Ishikawa (cell line): ENCODE measurements around the gene PTBP3.

Experiments used
- CEBPB ChIP-seq: IDR thresholded peaks from 2 replicates; pipeline ENCODE4 v1.6.1; 2012
- EP300 ChIP-seq: IDR thresholded peaks from 2 replicates; pipeline ENCODE4 v1.6.1; 2012; ENCODE audit warnings: borderline replicate concordance
- RAD21 ChIP-seq: IDR thresholded peaks from 2 replicates; pipeline ENCODE4 v1.6.1; 2012; ENCODE audit warnings: low read depth
- TEAD4 ChIP-seq: IDR thresholded peaks from 2 replicates; pipeline ENCODE4 v1.6.1; 2012
- TF ChIP-seq, protein P1 (sequence below): IDR thresholded peaks from 2 replicates; pipeline ENCODE4 v1.6.1; 2012
- TF ChIP-seq, protein P2 (sequence below): IDR thresholded peaks from 2 replicates; pipeline ENCODE4 v1.6.1; 2012
- TF ChIP-seq, protein P3 (sequence below): IDR thresholded peaks from 2 replicates; pipeline ENCODE4 v1.6.1; 2012; ENCODE audit warnings: low read depth, mild to moderate bottlenecking

DNA sequence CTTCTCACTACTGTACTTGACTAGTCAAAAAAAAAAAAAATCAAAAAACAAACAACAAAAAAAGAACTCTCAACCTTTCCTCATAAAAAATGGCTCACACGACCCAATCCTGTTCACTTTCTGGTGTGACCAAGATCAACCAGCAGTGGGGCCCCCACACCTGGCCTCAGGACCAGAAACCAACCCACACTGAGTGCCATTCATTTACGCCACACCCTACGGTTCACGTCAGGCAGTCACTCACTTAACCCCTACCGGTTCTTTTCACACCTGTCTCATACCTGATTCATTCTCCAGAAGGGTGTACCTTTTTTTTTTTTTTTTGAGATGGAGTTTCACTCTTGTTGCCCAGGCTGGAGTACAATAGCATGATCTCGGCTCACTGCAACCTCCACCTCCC is 164.1 kb downstream of the PTBP3 start:
- TF ChIP-seq CEBPB, result no peak
- no peak for TF ChIP-seq TEAD4
- TF ChIP-seq, protein P1, sequence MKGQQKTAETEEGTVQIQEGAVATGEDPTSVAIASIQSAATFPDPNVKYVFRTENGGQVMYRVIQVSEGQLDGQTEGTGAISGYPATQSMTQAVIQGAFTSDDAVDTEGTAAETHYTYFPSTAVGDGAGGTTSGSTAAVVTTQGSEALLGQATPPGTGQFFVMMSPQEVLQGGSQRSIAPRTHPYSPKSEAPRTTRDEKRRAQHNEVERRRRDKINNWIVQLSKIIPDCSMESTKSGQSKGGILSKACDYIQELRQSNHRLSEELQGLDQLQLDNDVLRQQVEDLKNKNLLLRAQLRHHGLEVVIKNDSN, result no peak
- TF ChIP-seq RAD21, result no peak
- no peak for TF ChIP-seq EP300
- TF ChIP-seq, protein P2, sequence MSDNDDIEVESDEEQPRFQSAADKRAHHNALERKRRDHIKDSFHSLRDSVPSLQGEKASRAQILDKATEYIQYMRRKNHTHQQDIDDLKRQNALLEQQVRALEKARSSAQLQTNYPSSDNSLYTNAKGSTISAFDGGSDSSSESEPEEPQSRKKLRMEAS, result no peak
- TF ChIP-seq, protein P3, sequence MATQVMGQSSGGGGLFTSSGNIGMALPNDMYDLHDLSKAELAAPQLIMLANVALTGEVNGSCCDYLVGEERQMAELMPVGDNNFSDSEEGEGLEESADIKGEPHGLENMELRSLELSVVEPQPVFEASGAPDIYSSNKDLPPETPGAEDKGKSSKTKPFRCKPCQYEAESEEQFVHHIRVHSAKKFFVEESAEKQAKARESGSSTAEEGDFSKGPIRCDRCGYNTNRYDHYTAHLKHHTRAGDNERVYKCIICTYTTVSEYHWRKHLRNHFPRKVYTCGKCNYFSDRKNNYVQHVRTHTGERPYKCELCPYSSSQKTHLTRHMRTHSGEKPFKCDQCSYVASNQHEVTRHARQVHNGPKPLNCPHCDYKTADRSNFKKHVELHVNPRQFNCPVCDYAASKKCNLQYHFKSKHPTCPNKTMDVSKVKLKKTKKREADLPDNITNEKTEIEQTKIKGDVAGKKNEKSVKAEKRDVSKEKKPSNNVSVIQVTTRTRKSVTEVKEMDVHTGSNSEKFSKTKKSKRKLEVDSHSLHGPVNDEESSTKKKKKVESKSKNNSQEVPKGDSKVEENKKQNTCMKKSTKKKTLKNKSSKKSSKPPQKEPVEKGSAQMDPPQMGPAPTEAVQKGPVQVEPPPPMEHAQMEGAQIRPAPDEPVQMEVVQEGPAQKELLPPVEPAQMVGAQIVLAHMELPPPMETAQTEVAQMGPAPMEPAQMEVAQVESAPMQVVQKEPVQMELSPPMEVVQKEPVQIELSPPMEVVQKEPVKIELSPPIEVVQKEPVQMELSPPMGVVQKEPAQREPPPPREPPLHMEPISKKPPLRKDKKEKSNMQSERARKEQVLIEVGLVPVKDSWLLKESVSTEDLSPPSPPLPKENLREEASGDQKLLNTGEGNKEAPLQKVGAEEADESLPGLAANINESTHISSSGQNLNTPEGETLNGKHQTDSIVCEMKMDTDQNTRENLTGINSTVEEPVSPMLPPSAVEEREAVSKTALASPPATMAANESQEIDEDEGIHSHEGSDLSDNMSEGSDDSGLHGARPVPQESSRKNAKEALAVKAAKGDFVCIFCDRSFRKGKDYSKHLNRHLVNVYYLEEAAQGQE, result no peak
